ENCODE measurements around the gene IPPK.

IPPK gene

DNA sequence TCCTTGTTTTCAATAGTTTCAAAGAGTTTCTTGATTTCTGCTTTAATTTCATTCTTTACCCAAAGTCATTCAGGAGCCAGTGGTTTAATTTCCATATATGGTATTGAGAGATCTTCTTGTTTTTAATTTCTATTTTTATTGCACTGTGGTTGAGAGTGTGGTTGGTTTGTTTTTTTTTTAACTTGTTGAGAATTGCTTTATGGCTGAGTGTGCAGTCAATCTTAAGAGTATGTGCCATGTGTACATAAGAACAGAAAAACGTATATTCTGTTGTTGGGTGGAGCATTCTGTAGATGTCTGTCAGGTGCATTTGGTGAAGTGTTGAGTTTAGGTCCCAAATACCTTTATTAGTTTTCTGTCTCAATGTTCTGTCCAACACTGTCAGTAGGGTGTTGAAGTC lies 26.7 kb upstream of the IPPK start:
- in situ Hi-C loops (cut with MboI; ENCODE audit: low sequenced_read_pairs), result no loop called here

GRCh38 chr9:92686954-92687353 lies 17.0 kb upstream of the IPPK start:
- in situ Hi-C loops (cut with MboI; ENCODE audit: low sequenced_read_pairs), result no loop called here

DNA sequence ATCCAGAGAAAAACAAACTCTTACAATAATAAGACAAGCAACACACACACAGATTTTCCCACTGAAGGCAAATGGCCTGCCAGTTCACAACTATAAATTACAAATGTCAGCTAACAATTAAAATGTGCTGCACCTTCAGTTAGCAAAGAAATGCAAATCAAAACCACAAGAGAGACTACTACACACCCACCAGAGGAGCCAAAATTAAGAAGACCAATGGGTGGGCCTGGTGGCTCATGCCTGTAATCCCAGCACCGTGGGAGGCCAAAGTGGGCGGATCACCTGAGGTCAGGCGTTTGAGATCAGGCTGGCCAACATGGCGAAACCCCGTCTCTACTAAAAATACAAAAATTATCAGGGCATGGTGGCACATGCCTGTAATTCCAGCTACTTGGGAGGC lies 15.1 kb upstream of the IPPK start:
- in situ Hi-C loops (cut with MboI; ENCODE audit: low sequenced_read_pairs), result no loop called here

DNA sequence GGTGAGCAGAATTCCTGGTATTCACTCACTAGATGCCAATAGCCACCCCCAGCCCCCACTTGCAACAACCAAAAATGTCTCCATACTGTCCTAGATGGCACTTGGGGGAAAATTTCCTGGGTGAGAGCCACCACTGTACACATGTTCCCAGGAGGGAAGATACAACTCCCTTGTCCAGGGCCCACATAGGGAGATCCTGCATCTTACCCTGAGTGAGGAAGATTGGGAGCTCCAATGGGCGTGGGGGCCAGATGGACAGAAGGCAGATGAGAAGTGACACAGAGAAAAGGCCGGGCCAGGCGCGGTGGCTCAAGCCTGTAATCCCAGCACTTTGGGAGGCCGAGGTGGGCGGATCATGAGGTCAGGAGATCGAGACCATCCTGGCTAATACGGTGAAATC lies 12.3 kb upstream of the IPPK start:
- in situ Hi-C loops (cut with MboI; ENCODE audit: low sequenced_read_pairs), result no loop called here

- in situ Hi-C loops (cut with MboI; ENCODE audit: low sequenced_read_pairs), result no loop called here
These were observed 10.5 kb upstream of the IPPK start for GRCh38 chr9:92680166-92681119.

DNA sequence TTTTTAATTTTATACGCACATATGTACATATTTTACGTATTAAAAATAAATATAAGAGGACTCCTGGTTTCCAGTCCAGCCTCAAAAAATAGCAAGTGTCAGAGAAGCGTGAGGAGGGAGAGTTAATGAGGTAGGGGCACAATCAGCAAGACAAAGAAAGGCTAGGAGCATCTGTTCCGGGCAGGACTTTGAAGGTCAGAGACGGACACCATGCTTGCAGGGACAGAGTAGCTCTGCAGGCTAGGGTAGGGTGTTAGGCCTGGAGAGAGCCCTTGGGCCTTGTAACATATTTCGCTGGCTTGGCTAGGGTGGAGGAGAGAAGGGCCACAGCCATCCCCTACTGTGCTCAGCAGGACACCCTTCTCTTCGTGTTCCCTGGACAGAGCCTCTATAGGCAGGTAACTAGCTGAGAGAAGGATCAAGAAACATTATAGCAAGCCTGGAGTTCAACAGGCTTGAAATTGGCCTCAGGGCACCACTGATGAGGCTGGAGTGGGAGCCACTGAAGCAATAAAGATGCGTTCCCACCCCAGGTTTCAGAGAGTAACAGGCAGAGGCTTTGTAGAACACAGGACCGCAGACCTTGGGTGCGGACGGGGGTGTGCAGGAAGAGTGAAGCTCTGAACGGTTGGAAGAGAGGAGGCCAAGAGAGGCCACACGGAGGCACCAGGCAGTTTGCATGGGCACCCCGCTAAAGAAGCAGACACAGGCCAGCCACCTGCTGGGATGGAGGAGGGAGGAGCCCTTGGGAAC lies 9.7 kb upstream of the IPPK start:
- in situ Hi-C loops (cut with MboI; ENCODE audit: low sequenced_read_pairs), result no loop called here

DNA sequence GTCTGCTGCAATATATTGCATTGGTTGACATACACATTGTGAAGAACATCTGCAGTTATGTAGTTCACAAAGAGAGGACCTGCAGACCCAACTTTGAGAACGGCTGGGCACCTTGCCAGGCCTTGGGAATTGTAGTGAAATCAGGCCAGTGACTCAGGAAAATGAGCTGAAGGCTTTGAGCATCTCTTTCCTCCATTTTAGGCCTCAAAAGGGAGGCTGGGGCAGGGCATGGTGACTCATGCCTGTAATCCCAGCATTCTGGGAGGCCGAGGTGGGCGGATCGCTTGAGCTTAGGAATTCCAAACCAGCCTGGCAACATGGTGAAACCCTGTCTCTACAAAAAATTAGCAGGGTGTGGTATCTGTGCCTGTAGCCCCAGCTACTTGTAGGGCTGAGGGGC lies 1.4 kb upstream of the IPPK start:
- in situ Hi-C loops (cut with MboI; ENCODE audit: low sequenced_read_pairs), result no loop called here

DNA sequence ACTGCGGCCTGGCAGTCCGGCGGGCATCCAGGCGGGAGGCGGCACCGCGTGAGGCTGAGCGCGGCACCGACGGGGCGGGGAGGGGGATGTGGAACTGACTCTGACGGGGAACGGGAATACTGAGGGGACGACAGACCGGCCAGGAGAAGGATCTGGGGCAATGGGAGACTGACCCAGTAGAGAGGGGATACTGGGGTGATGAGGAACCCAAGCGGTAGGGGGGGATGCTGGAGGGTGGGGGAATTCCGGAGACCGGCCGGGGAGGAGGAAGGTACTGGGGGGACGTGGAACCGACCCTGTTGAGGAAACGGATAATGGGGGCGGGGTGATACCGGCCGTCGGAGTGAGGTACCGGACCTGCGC lies 423 bp downstream of the IPPK start:
- in situ Hi-C loops (cut with MboI; ENCODE audit: low sequenced_read_pairs), result no loop called here

DNA sequence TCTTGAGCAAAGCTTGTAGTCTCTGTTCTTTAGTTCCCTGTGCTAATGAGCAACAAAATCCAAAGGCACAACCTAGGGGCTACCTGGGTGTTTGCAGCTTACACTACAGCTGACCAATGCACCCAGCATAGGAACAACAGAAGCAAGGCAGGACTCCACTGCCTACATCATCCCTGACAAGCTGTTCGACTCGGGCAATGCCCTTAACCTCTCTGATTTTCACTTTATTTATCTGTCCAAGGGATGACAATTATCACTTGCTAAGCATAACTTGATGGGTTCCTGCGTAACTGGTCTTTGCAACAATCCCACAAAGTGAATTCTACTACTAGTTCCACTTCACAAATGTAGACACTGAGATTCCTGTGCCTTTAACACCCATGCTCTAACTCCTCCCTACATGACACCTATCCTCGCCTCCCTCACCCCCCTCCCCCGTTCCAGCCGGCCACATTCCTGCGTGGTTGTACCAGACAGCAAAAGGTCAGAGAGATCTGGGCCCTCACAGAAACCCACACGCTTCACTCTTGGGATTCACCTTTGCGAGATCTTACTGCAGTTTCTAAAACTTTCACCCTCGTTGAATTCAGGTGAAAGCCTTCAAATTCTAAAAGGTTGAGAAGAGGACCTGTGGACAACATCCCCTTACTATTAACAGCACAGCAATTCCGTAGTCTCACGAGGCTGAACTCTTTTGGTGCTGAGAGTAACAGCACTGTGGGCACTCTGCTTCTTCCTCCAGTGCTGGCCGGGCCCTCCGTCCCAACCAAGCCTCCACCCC lies 995 bp downstream of the IPPK start:
- in situ Hi-C loops (cut with MboI; ENCODE audit: low sequenced_read_pairs), result no loop called here

DNA sequence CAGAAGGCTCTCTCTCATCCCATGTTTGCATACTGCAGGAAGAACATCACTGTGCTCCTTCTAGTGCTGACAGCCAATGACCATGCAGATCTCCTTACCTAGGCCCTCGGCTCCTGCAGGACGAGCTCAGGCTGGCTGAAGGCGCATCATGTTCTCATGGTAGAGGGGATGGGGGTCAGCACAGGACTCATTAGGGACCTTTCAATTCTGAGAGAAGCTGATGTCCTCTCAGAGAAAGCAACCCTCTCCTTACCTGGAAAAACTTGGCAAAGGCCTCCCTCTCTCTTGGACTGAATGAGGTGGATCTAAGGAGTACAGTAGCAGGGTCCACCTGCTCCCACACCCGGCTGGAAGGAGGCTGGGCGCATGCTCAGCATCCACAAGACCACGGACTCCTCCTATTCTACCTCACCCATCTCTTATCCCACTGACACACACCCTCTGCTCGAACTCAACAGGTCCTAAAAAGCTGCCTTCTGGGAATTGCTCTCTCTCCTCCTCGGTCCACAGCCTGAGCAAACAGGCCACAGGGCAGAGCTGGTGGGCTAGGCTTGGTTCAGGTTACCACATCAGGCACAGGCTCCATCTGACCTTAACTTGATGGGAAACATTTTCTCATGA lies 2.9 kb downstream of the IPPK start:
- in situ Hi-C loops (cut with MboI; ENCODE audit: low sequenced_read_pairs), result no loop called here

GRCh38 chr9:92666236-92666635 lies 3.7 kb downstream of the IPPK start:
- in situ Hi-C loops (cut with MboI; ENCODE audit: low sequenced_read_pairs), result no loop called here

DNA sequence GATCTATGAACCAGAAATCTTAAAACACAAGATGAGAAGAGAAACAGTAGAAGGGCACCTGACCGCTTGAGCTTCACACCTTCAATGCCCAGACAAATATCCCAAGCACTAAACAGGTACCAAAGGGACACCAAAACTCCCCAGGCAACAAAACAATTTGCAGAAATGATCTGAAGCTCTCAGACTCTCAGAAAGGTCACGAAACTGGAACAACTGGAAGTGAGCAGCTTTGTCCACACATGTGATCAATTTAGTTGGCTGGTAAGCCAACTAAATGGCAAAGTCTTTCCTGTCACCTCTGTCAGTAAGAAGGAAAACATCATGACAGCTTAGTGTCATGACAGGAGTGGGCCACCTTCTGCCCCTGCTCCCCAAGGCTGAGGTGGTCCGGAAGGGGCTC lies 4.1 kb downstream of the IPPK start:
- in situ Hi-C loops (cut with MboI; ENCODE audit: low sequenced_read_pairs), result no loop called here

DNA sequence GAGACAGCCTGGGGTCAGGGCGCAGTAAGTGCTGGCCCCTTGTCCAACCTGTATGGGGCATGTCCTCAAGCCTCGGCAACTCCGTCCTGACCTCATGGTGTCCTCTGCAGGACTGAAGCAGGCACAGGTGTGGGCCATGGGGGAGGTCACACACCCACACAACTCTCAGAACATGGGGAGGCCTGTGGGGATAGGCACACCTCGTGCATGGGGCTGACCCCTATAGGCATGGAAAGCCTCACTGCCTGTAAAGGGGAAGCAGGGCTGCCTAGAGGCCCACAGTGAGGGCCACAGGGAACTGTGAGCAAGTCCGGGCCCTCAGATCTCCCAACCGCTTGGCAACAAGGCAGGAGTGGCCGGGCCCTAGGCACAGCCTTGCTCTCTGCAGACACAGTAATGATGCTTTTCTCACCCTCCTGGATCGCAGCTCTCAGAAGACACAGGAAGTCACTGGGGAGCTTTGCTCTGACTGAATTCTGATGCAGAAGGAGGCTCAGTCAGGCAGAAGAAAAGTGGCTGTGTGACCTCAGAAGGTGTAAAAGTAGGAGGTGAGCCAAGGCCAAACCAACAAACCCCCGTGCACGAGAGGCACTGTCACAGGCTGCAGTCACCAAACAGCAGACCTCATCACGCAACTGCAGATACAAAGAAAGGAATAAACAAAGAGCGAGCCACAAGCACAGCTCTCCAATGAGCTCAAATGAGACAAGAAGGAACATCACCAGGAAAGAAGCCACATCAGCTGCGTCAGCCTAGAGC lies 5.4 kb downstream of the IPPK start:
- in situ Hi-C loops (cut with MboI; ENCODE audit: low sequenced_read_pairs), result no loop called here

GRCh38 chr9:92663951-92664350 lies 6.0 kb downstream of the IPPK start:
- in situ Hi-C loops (cut with MboI; ENCODE audit: low sequenced_read_pairs), result no loop called here

- in situ Hi-C loops (cut with MboI; ENCODE audit: low sequenced_read_pairs), result no loop called here
These were observed 6.8 kb downstream of the IPPK start for GRCh38 chr9:92663126-92663525.

DNA sequence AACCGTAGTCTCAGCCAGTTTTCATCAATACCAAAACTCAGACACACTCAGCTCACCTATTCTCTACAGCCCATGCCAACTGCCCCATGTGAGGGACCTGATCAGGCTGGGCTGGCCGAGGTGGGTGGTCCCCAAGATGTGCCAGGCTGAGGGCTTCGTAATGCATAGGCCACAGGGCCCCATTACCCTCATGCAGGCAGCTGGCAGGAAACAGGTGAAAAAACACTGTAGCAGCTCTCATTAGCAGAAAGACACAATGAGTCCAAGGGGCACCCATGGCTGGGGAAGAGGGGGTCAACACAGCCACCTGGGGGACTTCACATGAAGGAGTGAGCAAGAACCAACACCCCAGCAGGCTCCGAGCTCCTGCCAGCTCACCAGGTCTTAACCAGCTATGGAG lies 8.2 kb downstream of the IPPK start:
- in situ Hi-C loops (cut with MboI; ENCODE audit: low sequenced_read_pairs), result no loop called here

DNA sequence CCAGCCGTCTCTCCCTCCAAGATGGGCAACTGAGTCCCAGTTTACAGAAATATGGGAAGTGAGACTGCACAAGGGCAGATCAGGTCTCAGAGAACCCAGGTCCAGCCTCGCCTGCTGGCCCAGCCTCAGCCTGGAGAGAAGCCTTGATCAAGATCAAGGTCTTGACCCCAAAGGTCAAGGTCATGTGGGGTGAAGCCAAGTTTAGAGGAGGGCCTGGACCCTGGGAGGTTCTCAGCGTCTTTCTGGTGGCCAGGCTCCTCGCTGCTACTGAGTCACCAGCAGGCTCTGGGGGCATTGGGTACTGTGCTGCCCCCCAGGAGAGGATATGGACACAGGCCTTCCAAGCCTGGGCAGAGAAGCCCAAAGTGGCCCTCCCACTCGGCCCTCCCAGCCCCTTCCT lies 8.8 kb downstream of the IPPK start:
- in situ Hi-C loops (cut with MboI; ENCODE audit: low sequenced_read_pairs), result no loop called here

DNA sequence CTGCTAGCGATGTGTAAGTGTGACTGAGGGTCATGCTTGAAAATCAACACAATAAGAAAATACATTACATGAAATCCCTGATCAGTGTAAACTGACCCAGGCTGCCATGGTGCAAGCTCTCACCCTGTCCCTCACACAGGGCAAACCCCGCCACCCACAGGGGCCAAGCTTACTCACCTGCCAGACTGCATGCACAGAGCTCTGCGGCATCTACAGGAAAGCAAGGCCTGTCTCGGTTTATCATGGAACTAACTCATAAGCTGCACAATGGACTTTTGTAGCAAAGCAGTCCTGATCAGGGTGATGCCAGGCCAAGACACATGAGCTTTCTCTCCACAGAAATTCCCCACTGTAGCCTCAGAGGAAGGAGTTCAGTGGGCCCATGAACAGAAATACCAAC lies 9.7 kb downstream of the IPPK start:
- in situ Hi-C loops (cut with MboI; ENCODE audit: low sequenced_read_pairs), result no loop called here

GRCh38 chr9:92659601-92660000 lies 10.3 kb downstream of the IPPK start:
- in situ Hi-C loops (cut with MboI; ENCODE audit: low sequenced_read_pairs), result no loop called here

GRCh38 chr9:92658611-92659010 lies 11.3 kb downstream of the IPPK start:
- in situ Hi-C loops (cut with MboI; ENCODE audit: low sequenced_read_pairs), result no loop called here
